HL-60/S4 treated with retinoic acid at 250 ng/mL for 4 days and 3 days (cell line): Measurements from ENCODE around the gene LARGE2.

Source experiments
- in situ Hi-C: fragments of 300-500 bp; cut with MboI; formaldehyde crosslinking; loops from 2 replicates; pipeline ENCODE4 v1.7.0; 2022; ENCODE audit warnings: low sequenced_read_pairs

LARGE2 gene

DNA sequence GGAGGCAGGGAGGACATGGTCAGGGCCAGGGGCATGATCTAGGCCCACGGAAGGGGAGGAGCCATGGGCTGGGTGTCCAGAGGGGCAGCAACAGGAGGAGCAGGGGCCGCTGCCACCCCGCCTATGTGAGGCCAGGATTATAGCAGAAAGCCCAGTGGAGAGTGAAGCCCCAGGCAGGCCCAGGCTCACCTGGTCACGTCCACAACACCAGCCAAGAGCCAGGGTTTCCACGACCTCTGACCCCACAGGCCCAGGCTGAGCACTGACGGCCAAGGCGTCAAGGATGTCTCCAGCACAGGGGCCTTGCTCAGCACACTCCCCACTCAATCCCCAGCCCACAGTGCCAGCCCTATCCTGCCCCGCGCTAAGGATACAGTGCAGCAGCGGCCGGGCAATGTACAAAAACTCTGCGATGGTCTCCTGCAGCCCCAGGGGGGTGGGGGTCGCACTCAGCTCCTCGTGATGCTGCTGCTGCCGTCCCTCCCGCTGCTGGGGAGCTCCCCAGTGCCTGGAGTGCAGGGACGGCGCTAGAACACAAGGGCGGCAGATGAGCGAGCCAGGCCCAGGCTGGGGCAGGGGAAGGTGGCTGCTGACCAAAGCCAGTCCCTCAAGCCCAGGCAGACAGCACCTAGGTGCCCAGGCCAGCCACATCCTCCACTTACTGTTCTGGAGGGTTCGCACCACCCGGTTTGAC lies 8.4 kb upstream of the LARGE2 start:
- in situ Hi-C loops: no loop called here

DNA sequence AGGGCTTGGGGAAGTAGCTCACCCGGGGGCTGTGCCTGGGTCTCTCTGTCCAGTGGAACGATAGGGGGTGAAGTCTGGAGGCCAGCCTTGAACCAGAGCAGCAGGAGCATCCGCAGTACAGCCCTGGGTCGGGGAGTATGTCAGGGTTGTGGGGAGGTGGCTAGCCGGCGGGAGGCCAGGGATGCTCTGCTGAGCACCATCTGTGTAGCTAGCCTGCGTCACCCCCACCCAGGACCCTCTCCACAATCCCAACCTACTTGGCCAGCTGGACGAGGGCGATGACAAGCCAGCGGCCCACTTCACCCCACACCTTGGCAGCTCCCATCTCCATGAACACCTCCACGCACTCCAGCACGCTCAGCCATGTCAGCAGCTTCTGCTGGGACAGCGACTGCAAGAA lies 7.0 kb upstream of the LARGE2 start:
- in situ Hi-C loops: no loop called here

DNA sequence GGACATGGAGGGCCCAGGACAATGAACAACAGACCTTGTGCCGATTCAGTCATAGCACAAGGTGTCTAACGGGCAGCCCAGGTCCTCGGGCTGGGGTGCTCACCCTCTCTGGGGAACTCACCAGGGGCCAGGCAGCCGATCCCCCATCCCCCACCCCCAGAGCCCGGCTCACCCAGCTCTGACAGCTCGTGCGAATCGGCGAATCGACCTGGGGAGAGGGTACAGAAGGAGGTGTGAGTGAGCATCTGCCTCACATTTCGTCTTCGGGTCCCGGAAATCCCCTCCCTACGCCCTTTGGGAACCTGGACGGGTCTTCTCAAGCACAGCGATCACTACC lies 5.2 kb upstream of the LARGE2 start:
- in situ Hi-C loops: no loop called here

DNA sequence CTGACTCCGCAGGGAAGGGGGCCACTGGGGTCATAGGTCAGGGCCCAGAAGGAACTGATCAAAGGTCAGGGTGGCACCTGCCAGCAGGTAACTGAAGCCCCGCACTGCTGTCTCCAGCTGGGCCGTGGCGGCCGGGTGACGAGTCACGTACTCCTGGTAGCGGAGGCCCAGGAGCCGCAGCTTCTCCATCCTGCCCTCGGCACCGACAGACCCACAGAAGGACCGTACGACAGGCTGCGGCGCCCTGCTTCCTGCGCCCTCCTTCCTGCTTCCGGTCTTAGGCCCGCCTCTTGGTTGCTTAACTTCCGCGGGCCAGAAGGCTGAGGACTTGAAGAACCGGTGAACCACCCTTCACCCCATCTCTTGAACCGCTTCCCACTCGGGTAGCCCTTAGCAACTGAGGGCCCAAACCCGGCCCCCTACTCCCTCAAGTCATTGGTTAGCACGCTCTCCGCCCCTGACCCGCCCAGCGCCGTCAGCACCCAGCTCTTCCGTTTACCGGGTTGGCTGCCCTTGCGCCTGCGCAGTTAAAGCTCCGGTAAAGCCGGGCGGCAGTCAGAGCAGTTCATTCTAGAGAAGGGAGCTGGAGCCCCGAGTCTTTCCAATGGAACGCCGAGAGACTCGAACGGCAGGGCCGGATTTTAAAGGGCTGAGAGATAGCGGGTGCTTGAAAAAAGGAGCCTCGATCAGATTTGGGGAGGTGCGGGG lies 4.7 kb upstream of the LARGE2 start, which contains the start of gene PEX16:
PEX16 (minus strand) TSS at position 255 of the 708 bp plus-strand sequence; CDS start at position 189, 66 bp downstream.
- in situ Hi-C loops: no loop called here

DNA sequence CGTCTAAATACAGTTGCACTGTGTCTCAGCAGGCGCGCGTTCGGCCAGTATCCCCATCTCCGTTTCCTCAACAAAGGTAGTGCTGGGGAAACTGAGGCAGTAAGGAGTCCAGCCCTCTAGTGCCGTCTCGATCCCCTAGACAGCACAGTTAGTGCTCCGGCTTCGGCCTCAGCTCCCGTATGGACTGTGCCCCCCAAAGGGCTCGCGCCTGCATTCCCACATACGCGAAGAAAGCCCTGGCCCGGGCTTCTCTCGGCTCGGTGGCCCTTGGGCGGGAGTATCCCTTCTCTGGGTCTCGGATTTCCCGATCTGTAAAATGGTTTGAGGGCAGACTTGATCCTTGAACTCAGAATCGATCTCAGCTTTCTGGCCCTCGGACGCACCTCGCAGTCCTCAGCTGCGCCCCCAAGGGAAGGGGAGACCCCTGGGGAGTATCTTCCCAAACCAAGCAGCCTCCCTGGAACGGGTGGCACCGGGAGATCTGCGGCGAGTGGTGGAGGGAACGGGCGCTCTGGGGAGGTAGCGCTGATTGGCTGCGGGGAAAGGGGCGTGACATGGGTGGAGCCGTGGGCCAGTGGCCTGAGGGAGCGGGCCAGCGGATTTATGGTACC lies 4.0 kb upstream of the LARGE2 start:
- in situ Hi-C loops: no loop called here

DNA sequence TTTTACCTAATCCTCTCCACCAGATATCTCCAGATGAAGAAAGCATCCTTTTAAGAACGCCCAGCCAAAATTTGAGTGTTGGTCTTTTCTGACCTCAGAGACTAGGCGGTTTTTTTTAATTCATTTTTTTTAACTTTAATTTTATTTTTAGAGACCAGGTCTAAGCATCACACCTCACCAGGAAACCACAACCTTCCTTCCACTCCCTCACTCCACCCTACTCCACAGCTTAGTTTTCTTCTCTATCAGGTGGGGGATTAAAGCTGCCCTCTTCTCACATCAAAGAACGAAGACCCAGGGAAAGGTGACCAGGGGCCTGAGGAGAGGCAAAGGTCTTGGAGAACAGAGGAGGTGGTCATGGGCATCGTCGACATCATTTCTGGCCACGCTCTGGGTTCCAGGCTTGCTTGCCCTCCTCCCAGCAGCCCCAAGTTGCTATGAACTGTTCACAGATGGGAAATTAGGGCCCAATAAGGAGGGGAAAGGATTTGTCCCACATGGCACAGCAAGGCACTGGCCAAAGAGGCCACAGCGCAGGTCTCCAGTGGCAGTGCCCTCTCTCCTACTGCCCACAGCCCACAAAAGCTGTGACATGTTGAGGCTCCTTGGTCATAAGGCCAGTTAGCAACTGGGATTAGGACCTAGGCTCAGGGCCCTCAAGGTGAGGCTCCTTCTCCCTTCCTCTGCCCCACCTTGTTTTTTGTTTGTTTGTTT lies 3.3 kb upstream of the LARGE2 start:
- in situ Hi-C loops: no loop called here

DNA sequence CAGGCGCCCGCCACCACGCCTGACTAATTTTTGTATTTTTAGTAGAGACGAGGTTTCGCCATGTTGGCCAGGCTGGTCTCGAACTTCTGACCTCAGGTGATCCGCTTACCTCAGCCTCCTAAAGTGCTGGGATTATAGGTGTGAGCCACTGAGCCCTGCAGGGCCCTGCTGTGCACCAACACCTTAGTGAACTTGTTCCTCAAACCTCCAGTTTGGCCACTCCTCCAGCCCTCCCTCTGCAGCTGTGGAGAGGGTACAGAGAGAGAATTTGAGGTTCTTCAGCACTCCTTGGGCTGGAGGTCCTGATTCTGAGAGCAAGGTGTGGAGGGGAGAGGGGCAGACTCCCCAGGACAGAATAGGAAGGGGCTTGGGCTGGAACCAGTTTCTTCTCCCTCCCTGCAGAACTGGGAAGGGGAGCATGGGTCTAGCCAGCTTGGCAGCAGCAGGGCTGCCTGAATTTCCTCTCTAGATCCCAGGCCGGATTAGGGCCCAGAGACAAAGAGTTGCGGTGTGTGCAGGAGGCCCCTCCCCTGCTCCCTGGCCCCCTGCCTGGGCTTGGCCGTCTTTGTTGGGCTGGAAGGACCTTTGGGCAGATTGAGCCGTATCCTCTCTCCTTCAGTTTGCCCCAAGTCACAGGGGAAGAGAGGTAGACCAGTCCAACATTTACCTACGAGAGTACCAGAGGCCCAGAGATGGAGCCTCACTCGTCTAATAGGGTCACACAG lies 2.5 kb upstream of the LARGE2 start:
- in situ Hi-C loops: no loop called here

DNA sequence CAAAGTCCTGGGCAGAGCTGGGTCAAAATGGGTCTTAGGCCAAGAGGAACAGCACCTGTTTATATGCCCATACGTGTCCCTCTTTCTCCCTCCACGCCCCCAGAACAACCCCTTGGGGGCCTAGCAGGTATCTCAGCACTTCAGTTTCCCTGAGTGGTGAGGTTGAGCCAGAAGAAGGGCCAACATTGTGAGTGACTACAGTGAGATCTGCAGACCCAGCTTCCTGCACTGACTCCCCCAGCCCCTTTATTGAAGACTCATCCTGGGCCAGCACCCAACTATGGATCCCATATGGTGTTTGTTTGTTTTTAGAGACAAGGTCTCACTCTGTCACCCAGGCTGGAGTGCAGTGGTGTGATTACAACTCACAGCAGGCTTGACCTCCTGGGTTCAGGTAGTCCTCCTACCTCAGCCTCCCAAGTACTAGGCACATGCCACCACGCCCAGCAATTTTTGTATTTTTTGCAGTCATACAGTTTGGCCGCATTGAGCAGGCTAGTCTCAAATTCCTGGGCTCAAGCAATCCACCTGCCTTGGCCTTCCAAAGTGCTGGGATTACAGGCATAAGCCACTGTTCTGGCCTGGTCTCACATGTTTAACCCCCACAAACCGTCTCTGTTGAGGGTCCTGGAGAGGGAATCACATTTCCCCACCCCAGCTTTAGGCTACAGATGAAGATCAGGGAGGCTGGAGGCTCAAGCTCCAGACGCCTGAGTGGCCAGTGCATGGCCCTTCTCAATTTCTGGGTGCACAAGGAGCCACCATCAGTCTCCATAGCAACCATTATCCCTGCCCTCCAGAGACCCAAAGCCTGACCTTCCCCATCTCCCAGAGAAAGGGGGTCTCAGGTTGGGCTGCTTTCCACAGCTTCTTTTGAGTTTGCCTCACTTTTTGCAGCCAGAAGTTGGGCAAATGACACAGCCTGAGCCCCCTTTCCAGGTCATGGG lies 1.7 kb upstream of the LARGE2 start:
- in situ Hi-C loops: no loop called here

DNA sequence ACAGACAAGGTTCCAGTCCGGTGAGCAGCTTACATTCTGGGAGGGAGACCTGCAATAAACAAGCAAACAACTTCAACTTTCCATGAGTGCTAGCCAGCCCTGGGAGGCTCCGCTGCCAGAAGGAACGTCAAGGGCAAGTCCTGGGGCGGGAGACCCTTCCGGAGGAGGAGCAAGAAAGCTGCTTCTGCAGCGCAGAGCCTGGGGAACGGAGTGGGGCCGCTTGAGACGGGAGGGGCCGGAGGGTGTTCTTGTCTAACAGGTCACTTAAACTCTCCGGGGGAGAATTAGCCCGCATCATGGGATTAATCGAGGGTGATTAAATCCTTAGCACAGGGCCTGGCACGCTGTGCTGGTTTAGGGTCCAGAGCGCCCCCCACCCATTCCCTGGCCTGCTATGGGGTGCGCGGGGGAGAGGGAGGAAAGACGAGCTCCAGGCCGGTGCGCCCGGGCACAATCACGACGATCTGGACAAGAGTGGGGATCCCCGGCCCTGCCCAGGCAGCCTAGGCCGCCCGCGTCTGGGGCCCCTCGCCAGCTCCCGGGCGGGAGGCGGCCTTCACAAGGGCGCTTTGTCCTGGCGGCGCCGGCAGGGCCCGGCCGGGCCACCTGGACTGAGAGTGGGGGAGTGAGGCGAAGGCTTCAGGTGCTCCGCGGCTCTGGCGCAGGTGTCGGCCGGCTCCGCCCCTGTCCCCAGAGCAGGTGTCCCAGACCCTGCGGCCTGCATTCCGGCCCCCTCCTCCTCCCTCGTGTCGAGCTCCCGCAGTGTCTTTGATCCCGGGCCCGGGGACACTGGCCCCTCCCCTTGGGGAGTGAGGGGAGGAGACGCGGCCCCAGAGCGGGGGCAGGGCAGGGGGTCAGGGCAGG lies 663 bp upstream of the LARGE2 start:
- in situ Hi-C loops: no loop called here

DNA sequence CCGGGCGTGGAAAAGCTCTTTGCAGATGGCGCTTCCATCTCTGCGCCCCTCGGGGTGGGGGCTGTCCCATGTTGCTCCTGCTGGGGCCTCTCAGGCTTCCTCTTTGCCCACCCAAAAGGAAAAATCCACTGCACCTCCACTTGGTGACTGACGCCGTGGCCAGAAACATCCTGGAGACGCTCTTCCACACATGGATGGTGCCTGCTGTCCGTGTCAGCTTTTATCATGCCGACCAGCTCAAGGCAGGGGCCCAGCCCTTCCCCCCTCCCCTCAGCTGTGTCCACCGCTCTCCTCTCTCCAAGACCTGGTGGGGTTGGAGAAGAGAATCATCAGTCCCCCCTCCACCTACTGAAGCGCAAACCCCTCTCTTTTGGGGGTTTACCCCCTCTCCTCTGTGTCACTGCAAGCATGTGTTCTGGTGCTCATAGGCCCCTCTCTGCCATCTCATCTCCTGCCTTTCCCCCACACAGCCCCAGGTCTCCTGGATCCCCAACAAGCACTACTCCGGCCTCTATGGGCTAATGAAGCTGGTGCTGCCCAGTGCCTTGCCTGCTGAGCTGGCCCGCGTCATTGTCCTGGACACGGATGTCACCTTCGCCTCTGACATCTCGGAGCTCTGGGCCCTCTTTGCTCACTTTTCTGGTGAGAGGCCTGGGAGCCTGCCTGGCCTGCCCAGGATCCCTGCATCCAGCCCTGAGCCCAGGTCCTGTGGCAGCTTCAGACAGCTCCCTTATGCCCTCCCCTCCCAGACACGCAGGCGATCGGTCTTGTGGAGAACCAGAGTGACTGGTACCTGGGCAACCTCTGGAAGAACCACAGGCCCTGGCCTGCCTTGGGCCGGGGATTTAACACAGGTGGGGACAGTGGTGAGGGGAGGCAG lies 1.8 kb downstream of the LARGE2 start:
- in situ Hi-C loops: no loop called here

DNA sequence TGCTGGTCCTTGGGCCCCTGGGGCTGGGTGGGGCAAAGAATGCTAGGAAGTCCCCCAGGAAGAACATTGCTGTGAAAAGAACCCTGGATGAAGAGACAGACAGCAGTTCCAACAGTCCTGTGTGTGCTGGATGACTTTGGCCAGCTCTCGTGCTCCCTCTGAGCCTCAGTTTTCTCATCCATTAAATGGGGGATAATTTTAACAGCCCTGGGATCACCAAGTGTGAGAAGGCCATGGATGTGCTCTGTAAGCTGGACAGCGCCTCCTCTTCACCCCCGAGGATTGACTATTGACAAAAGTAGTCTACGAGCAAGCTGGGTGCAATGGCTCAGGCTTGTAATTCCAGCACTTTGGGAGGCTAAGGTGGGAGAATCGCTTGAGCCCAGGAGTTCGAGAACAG lies 2.5 kb downstream of the LARGE2 start:
- in situ Hi-C loops: no loop called here

DNA sequence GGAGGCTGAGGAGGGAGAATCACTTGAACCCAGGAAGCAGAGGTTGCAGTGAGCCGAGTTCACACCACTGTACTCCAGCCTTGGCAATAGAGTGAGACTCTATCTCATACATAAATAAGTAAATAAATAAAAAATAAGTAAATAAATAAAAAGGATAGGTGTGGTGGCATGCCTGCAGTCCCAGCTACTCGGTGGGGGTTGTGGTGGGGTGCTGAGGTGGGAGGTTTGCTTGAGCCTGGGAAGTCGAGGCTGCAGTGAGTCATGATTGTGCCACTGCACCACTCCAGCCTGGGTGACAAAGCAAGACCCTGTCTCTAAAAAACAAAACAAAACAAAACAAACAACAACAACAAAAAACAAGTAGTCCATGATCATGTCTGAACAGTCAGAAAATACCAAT lies 3.1 kb downstream of the LARGE2 start:
- in situ Hi-C loops: no loop called here

DNA sequence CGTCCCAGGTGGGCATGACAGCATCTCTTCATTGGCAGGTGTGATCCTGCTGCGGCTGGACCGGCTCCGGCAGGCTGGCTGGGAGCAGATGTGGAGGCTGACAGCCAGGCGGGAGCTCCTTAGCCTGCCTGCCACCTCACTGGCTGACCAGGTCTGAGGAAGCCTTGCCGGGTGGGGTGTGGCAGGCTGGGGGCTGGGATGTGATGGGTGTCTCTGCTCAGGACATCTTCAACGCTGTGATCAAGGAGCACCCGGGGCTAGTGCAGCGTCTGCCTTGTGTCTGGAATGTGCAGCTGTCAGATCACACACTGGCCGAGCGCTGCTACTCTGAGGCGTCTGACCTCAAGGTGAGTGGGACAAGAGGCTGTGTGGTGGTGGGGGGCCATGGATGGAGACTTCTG lies 3.5 kb downstream of the LARGE2 start:
- in situ Hi-C loops: no loop called here

DNA sequence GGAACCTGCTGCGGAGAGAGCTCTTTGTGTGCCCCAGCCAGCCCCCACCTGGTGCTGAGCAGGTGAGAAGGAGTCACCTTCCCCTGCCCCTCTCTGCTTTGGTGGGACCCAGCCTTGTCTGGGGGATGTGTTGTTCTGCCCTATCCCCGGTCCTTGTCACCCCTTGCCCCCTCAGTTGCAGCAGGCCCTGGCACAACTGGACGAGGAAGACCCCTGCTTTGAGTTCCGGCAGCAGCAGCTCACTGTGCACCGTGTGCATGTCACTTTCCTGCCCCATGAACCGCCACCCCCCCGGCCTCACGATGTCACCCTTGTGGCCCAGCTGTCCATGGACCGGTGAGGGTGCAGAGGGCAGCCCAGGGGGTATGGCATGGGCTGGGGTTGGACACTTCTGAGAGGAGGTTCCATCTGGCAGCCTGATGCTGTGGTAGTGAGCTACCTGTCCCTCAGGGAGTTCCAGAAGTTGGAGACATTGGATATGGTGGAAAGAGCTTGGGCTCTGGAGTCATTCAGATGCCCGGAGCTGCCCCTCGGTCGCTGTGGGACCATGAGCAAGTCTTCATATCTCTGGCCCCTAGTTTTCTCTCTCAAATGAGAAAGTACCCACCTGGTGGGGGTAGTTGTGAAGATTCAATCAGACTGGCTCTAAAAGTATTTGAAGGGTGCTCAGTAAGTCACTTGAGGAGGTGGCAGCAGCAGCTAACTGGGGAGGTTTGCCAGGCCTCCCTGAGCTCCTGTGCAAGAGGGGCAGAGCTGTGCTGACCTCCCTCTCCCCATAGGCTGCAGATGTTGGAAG lies 4.3 kb downstream of the LARGE2 start:
- in situ Hi-C loops: no loop called here

DNA sequence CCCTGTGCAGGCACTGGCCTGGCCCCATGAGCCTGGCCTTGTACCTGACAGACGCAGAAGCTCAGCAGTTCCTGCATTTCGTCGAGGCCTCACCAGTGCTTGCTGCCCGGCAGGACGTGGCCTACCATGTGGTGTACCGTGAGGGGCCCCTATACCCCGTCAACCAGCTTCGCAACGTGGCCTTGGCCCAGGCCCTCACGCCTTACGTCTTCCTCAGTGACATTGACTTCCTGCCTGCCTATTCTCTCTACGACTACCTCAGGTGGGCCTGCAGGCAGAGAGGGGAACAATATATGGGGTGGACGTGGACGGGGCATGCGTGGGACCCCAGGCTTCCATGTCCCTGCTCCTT lies 4.9 kb downstream of the LARGE2 start:
- in situ Hi-C loops: no loop called here

DNA sequence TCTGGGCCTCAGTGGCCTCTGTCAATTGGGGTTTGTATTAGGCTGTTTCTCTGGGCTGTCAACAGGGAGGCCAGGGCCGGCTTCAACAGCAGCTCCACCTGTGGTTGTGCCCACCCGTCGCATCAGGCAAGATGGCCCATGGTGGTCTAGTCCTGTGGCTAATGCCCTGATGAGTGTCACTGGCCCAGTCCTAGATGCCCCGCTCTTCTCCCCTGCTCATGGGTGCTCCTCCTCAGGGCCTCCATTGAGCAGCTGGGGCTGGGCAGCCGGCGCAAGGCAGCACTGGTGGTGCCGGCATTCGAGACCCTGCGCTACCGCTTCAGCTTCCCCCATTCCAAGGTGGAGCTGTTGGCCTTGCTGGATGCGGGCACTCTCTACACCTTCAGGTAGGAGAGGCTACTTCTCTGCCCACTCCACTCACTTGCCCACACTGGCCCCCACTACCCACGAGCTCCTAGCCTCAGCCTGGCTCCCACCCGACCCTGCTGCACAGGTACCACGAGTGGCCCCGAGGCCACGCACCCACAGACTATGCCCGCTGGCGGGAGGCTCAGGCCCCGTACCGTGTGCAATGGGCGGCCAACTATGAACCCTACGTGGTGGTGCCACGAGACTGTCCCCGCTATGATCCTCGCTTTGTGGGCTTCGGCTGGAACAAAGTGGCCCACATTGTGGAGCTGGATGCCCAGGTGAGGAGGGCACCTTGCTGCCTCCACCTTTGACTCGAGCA lies 5.4 kb downstream of the LARGE2 start:
- in situ Hi-C loops: no loop called here
